ENCODE results near the gene THOP1.

GRCh38 chr19:2824129-2824528 is 38.8 kb downstream of the THOP1 start:
- TF ChIP-seq TCF7L2 (IDR thresholded peaks at IDR 0.05; ENCODE audit: low read depth, low read length): no peak
- no peak for TF ChIP-seq CTCF (IDR thresholded peaks at IDR 0.05)
- TF ChIP-seq REST (IDR thresholded peaks at IDR 0.05; ENCODE audit: insufficient read depth in 1 of 2, low read depth in 2 of 2, low read length in 1 of 2): no peak
- no peak for TF ChIP-seq SIN3A (IDR thresholded peaks at IDR 0.05; ENCODE audit: borderline replicate concordance, insufficient read depth, low read depth, low read length)

Data from Panc1 (cell line).